HG02981 (cell line): Measurements from ENCODE around the gene LYSMD1.
A peak's percentile ranks its signal among the peaks of the same experiment; 100 is the strongest.

Experiments
- ATAC-seq: cut with Tn5 transposase; IDR thresholded peaks from one replicate; pipeline ENCODE4 v1.9.1; 2021; ENCODE audit warnings: mild to moderate bottlenecking, moderate library complexity; ENCODE audit not compliant: unreplicated experiment

Gene LYSMD1

GRCh38 chr1:151175863-151176262 lies 10.2 kb upstream of the LYSMD1 start, which contains the start of gene TMOD4:
Gene TMOD4 (minus strand): TSS chr1:151175981. CDS start chr1:151174875, 1,106 bp downstream.
- no peak for ATAC-seq

- ATAC-seq: no peak
These were observed 9.5 kb upstream of the LYSMD1 start for GRCh38 chr1:151175041-151175741.

GRCh38 chr1:151171190-151171589 lies 5.5 kb upstream of the LYSMD1 start:
- no peak for ATAC-seq

- no peak for ATAC-seq
These were observed 1.4 kb upstream of the LYSMD1 start for GRCh38 chr1:151167116-151167515.

- ATAC-seq: no peak
These were observed 829 bp upstream of the LYSMD1 start for GRCh38 chr1:151166505-151166956.

GRCh38 chr1:151165281-151165737 lies 393 bp downstream of the LYSMD1 start:
- peak; percentile 3 for ATAC-seq

- no peak for ATAC-seq
These were observed 896 bp downstream of the LYSMD1 start for GRCh38 chr1:151164732-151165280.

GRCh38 chr1:151159373-151159772 lies 6.3 kb downstream of the LYSMD1 start:
- no peak for ATAC-seq

GRCh38 chr1:151158751-151159251 lies 6.9 kb downstream of the LYSMD1 start:
- no peak for ATAC-seq

GRCh38 chr1:151158326-151158725 lies 7.4 kb downstream of the LYSMD1 start:
- ATAC-seq: no peak

- ATAC-seq: no peak
These were observed 8.6 kb downstream of the LYSMD1 start for GRCh38 chr1:151157067-151157531.

GRCh38 chr1:151156515-151156819 lies 9.2 kb downstream of the LYSMD1 start, which contains the start of gene TNFAIP8L2:
Gene TNFAIP8L2 (plus strand): TSS chr1:151156649. CDS start chr1:151158698, 2,049 bp downstream.
- peak; percentile 62 for ATAC-seq

GRCh38 chr1:151147665-151148064 lies 18.0 kb downstream of the LYSMD1 start:
- ATAC-seq: no peak

- no peak for ATAC-seq
These were observed 18.6 kb downstream of the LYSMD1 start for GRCh38 chr1:151147132-151147503.

GRCh38 chr1:151146412-151147131 lies 19.1 kb downstream of the LYSMD1 start, which contains the start of gene SEMA6C:
Gene SEMA6C (minus strand): TSS chr1:151146631. CDS start chr1:151142621, 4,010 bp downstream.
- ATAC-seq: peak; percentile 98

GRCh38 chr1:151146072-151146411 lies 19.7 kb downstream of the LYSMD1 start:
- ATAC-seq: no peak

GRCh38 chr1:151145304-151146071 lies 20.2 kb downstream of the LYSMD1 start:
- ATAC-seq: no peak

- ATAC-seq: no peak
These were observed 21.0 kb downstream of the LYSMD1 start for GRCh38 chr1:151144474-151145303.

- no peak for ATAC-seq
These were observed 21.7 kb downstream of the LYSMD1 start for GRCh38 chr1:151143986-151144385.

GRCh38 chr1:151143057-151143435 lies 22.7 kb downstream of the LYSMD1 start:
- ATAC-seq: no peak
